Hematopoietic multipotent progenitor cell (in vitro differentiated cells): ENCODE measurements around the gene RPRML. TPM values are rescaled to one million over a fixed set of nuclear protein-coding genes. Genes with fewer than 3 reads are reported as not detected.

Experiments used
- DNase-seq, 3 donors: peaks; one replicate each; pipeline ENCODE4 v3.0.0-alpha.2; 2011 to 2015; ENCODE audit warnings: low read depth in 2 of 3, low spot score in 2 of 3
- small RNA-seq: library from RNA; depleted of rRNA; stranded (forward); fragments of <200 nt; gene quantifications from one replicate; pipeline ENCODE3, GENCODE V24; 2012
- total RNA-seq: library from RNA; depleted of rRNA; stranded (reverse); fragments of >200 nt; gene quantifications from one replicate; pipeline ENCODE4 v1.2.3, GENCODE V29; 2012

The RPRML gene
- total RNA-seq, 1 donor, result 0.27 TPM

DNA sequence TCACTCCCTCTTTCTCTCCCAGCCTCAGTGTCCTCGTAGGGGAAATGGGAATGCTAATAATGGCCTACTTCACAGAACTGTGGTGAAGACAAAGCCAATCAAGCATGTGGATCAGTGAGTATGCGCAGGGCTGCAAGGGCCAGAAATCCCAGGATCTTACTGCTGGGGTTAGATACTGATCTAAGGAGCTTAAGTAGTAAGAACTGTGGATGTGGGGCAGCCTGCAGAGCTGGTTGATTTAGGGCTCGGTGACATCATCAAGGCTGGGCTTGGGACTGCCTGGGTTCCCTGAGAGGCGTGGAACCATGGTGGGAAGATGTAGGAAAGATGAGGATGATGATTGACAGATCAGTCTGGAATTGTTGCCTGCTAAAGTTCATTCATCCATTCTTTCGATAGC is 30.5 kb downstream of the RPRML start:
- no peak for DNase-seq

- no peak for DNase-seq
Observed at GRCh38 chr17:46947216-46947615, 31.8 kb downstream of the RPRML start.

DNA sequence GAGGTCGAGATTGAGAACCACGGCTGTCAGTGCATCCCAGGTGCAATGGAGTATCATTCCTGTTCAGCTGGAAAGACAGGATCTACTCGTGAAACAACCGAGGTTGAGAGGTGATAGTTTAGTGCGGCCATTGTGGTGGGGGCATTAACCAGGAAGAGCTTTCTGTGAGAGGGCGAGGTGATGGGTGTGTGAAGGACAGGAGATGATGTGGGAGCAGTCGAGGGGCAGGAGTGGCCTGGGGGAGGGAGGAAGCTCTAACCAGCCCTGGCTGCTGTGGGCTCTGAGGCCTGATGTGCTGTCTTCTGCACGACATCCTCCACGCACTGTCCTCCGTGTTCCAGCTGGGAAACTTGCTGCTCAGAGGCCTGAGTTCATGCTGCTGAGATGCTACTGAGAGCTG is 34.1 kb downstream of the RPRML start:
- DNase-seq, result no peak

DNA sequence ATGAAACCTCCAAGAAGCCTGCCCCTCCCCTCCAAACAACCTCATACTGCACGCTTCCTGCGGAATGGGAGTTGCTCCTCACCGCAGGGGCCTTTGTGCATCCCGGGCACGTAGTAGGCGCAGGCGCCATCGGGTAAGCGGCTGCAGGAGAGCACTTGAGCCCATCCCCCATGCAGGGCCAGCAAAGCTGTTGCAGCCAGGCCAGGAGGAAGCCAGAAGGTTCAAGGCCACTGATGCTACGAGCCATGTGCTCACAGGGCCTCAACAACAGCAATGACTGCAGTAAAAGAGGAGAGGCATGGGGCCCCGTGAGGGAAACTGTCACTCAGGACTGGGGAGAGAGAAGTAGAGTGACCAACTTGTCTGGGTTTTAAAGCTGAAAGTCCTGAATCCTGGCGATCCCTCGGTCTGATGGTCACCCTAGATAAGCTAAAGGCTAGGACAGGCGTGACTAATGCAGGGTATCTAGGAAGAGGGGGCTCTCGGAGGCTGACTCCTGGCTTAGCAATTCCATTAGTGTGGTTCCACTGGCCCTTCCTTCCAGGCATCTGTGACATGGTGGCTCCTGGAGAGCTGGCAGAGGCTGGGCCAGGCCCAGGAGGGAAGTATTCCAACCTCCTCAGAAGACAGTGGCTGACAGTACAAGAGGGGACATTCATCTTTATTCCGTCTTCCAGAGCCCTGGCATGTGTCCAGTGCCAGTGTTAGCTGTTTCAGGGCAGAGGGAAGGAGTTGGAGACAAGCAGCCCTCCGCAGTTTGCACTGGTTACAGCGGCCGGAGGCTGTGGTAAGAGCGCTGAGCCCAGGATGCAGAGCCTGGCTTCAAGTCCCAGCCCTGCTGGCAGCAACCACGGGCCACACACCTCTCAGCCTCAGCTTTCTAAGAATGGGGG is 35.3 kb downstream of the RPRML start:
- peak in 2 of 3 donors; percentile 14 to 50 for DNase-seq

- peak in 2 of 3 donors; percentile 53 to 77 for DNase-seq
Observed at GRCh38 chr17:46943218-46943500, 35.9 kb downstream of the RPRML start.

- DNase-seq, result peak in 2 of 3 donors; percentile 64 to 71
Observed at GRCh38 chr17:46942441-46943217, 36.4 kb downstream of the RPRML start.

DNA sequence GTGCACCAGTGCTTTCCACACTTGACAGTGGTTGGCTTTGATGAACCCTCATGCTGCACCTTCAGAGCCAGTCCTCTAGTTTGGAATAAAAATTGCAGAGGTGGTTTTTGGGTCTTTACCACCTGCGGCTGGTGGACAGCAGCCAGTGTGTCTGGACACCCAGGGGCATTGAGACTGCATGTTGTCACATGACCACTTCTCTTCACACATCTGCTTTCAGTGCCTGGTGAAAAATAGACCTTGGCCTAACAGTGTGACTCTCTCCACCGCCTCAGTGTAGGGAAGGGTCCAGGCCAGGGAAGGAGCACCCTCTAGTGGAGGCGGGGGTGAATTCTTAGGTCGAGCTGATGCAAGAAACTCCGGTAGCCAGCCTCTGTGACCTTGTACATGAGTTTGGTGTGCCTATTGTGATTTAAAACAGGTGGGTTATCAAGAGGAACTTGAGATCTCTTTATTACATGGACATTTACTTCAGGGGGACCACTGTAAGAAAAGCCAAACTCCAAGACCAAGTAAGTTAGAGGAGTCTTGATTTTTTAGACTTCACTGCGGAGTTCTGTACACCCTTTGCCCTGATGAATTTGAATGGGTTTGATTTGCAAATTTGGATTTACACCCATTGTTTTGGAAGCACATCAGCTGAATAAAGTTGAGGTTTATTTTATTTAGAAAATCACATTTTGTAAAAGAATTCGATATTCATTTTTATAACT is 38.2 kb downstream of the RPRML start:
- DNase-seq, result peak; percentile 19 to 84 (median 76)

- DNase-seq, result no peak
Observed at GRCh38 chr17:46935658-46936266, 43.3 kb downstream of the RPRML start.

GRCh38 chr17:46931596-46931995 is 47.5 kb downstream of the RPRML start:
- no peak for DNase-seq

DNA sequence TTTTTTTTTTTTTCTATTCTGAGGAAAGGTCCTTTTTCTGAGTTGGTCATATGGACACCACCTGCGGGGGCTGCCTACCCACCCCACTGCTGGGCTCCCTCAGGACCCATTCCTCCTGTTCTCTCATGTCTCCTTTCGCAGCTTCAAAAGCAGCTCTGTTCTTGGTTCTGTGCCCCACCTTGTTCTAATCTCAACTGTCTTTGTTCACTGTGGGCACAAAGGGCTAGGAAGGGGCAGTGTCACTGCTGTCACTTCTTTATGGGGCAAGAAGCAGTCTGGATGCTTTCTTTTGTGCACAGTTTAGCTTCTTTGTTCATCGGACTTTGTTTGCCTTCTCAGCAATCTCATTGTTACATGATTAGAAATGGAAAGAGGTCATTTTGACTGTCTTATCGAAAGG is 49.0 kb downstream of the RPRML start:
- DNase-seq, result no peak

DNA sequence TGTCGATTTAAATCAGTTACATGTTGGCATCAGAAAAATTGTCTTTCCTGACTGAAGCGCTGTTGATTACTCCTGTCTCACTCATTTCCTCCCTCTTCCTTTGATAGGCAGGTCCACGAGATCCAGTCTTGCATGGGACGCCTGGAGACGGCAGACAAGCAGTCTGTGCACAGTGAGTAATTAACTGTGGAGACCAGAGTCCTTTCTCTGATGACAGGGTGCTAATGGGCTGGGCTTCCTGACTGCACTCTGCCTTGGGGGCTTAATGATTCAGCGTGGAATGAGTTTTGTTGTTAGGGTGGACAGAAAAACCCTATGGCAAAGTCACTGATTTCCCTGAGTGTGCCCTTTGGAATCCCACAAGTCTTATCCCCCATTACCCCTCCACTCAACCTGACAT is 49.6 kb downstream of the RPRML start:
- no peak for DNase-seq

GRCh38 chr17:46928467-46929261 is 50.4 kb downstream of the RPRML start:
- DNase-seq, result no peak

Small RNA genes within 50 kb of the gene (small RNA-seq; reads per million reads assigned to genes)
- gene MIR5089, result not detected

Other genes with a start within 250 kb of the RPRML start
- gene WNT3, start 160.6 kb downstream of the RPRML start, total RNA-seq, result under 0.01 TPM
- under 0.01 TPM for gene WNT9B, start 127.7 kb downstream of the RPRML start, total RNA-seq
- 29.9 TPM for gene GOSR2, start 56.1 kb downstream of the RPRML start, total RNA-seq
- 37.2 TPM for gene CDC27, start 210.0 kb upstream of the RPRML start, total RNA-seq
- 0.27 TPM for gene MYL4, start 230.1 kb upstream of the RPRML start, total RNA-seq